Osteocyte (in vitro differentiated cells): ENCODE results near the gene TLR9. TPM values are rescaled to one million over a fixed set of nuclear protein-coding genes. Genes with fewer than 3 reads are reported as not detected.

ENCODE experiments used
- DNase-seq: peaks from one replicate; pipeline ENCODE4 v3.0.0; 2021; ENCODE audit warnings: mixed read lengths; ENCODE audit not compliant: unreplicated experiment; ENCODE audit errors: extremely low spot score
- H3K27ac Mint-ChIP-seq: one replicate; pipeline ENCODE4 v1.8.0; 2021; ENCODE audit warnings: mild to moderate bottlenecking, mixed read lengths; ENCODE audit not compliant: unreplicated experiment
- H3K27me3 Mint-ChIP-seq: one replicate; pipeline ENCODE4 v1.8.0; 2021; ENCODE audit warnings: mixed read lengths; ENCODE audit not compliant: unreplicated experiment
- H3K36me3 Mint-ChIP-seq: one replicate; pipeline ENCODE4 v1.8.0; 2021; ENCODE audit warnings: mixed read lengths; ENCODE audit not compliant: unreplicated experiment
- H3K4me1 Mint-ChIP-seq: one replicate; pipeline ENCODE4 v1.8.0; 2021; ENCODE audit warnings: mixed read lengths; ENCODE audit not compliant: unreplicated experiment
- H3K4me3 Mint-ChIP-seq: one replicate; pipeline ENCODE4 v1.8.0; 2021; ENCODE audit warnings: mild to moderate bottlenecking, moderate library complexity, mixed read lengths; ENCODE audit not compliant: unreplicated experiment
- H3K9me3 Mint-ChIP-seq: one replicate; pipeline ENCODE4 v1.8.0; 2021; ENCODE audit warnings: mixed read lengths; ENCODE audit not compliant: unreplicated experiment
- CTCF ChIP-seq: fragments of 200-600 bp; sonication (generic); IDR thresholded peaks from 2 replicates; pipeline ENCODE4 v1.5.0; 2021; ENCODE audit warnings: antibody characterized with exemption, mild to moderate bottlenecking, moderate library complexity
- total RNA-seq: library from RNA; stranded (reverse); gene quantifications from 2 replicates; pipeline ENCODE4 v1.2.1, GENCODE V29; 2021

TLR9 gene
- total RNA-seq, 1 donor from 2014 or later, result not detected

DNA sequence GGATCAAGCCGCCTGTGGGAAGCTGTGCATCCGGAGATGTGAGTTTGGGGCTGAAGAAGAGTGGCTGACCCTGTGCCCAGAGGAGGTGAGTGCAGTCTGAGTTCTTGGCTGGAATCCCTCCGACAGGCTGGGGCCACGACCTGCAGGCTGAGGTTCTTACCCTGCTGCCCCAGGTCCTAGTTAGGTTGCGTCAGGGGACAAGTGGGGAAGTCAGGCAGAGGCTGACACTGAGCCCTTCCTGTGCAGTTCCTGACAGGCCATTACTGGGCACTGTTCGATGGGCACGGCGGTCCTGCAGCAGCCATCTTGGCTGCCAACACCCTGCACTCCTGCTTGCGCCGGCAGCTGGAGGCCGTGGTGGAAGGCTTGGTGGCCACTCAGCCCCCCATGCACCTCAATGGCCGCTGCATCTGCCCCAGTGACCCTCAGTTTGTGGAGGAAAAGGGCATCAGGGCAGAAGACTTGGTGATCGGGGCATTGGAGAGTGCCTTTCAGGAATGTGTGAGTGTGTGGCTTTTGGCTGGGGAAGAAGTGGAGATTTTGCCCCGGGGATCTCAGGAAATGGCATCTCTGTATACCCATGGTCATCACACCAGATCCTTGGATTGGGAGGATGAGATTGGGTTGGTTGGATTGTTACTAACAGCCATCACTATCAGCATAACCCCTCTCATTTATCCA lies 21.4 kb upstream of the TLR9 start:
- TF ChIP-seq CTCF, result no peak
- DNase-seq, result no peak
- Mint-ChIP-seq H3K27me3 (no peaks in the 10 kb centered on the region), H3K9me3 (no peaks in the 10 kb centered on the region), H3K27ac (peak overlapping the region; percentile 86), H3K4me1 (peaks cover 35% of the 10 kb centered on the region), H3K4me3 (peak overlapping the region; percentile 74), H3K36me3 (peaks cover 1% of the 10 kb centered on the region)

GRCh38 chr3:52246264-52246620 lies 20.8 kb upstream of the TLR9 start:
- H3K4me3 Mint-ChIP-seq, result peak overlapping the region; percentile 74
- H3K27ac Mint-ChIP-seq, result peak overlapping the region; percentile 86
- no peak for DNase-seq
- no peaks in the 10 kb centered on the region for H3K27me3 Mint-ChIP-seq
- peaks cover 35% of the 10 kb centered on the region for H3K4me1 Mint-ChIP-seq
- no peaks in the 10 kb centered on the region for H3K36me3 Mint-ChIP-seq
- TF ChIP-seq CTCF, result no peak
- no peaks in the 10 kb centered on the region for H3K9me3 Mint-ChIP-seq

GRCh38 chr3:52245322-52246263 lies 20.1 kb upstream of the TLR9 start, which contains the start of gene PPM1M:
PPM1M (plus strand) TSS chr3:52245759; CDS start chr3:52245825, 66 bp downstream.
- Mint-ChIP-seq H3K36me3 (peaks cover 2% of the 10 kb centered on the region), H3K4me3 (peak within 1 kb of the TSS; percentile 74), H3K27me3 (no peaks in the 10 kb centered on the region), H3K9me3 (no peaks in the 10 kb centered on the region), H3K27ac (peak within 1 kb of the TSS; percentile 93), H3K4me1 (peaks cover 40% of the 10 kb centered on the region)
- TF ChIP-seq CTCF, result no peak
- DNase-seq, result no peak

DNA sequence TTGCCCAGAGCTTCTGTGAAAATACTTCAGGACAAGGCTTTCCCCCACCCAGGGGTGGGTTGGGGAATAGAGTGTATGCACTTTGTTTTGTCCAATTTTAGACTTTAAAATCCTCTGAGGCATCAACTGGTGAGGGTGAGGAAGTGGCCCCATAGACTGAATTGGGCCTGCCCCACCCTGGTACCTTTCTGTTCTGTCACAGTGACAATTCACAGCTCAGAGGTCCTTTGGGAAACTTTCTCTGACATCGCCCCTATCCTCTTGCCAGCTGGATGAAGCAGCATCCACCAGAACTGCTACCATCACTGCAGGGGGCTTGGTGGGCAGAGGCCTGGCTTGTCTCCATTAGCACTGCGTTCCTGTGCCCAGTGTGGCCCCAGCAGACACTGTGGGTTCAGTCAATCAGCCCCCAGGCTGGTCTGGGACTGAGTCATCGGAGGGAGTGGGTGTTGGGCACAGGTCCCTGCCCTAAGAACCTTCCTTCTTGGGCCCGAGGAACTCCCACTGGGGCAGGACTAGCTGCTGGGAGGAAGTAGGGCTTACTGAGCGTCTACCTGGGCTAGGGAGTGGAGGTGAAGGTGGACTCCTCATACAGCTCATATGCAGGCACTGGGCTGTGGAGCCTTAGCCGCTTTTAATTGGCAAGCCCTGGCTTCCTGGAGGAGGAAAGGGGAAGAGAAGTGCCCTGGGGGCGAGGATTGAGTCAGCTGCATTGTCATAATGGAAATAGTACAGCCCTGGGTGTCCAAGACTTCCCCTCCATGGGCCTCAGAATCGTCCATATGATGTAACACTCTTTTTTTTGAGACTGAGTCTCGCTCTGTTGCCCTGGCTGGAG lies 18.6 kb upstream of the TLR9 start:
- H3K27ac Mint-ChIP-seq, result peak overlapping the region; percentile 93
- H3K4me1 Mint-ChIP-seq, result peaks cover 53% of the 10 kb centered on the region
- H3K36me3 Mint-ChIP-seq, result peaks cover 2% of the 10 kb centered on the region
- no peaks in the 10 kb centered on the region for H3K27me3 Mint-ChIP-seq
- H3K9me3 Mint-ChIP-seq, result no peaks in the 10 kb centered on the region
- peak overlapping the region; percentile 62 for H3K4me3 Mint-ChIP-seq
- TF ChIP-seq CTCF, result no peak
- no peak for DNase-seq
